Smooth muscle cell of the pulmonary artery (primary cell): ENCODE measurements around the gene LUM. TPM values are rescaled to one million over a fixed set of nuclear protein-coding genes. Genes with fewer than 3 reads are reported as not detected.

Source experiments
- total RNA-seq: library from RNA; depleted of rRNA; stranded (reverse); fragments of >200 nt; gene quantifications from 2 replicates; pipeline ENCODE4 v1.2.3, GENCODE V29; 2014

Gene LUM, protein sequence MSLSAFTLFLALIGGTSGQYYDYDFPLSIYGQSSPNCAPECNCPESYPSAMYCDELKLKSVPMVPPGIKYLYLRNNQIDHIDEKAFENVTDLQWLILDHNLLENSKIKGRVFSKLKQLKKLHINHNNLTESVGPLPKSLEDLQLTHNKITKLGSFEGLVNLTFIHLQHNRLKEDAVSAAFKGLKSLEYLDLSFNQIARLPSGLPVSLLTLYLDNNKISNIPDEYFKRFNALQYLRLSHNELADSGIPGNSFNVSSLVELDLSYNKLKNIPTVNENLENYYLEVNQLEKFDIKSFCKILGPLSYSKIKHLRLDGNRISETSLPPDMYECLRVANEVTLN
- 115 and 562 TPM in 2 replicates for total RNA-seq

DNA sequence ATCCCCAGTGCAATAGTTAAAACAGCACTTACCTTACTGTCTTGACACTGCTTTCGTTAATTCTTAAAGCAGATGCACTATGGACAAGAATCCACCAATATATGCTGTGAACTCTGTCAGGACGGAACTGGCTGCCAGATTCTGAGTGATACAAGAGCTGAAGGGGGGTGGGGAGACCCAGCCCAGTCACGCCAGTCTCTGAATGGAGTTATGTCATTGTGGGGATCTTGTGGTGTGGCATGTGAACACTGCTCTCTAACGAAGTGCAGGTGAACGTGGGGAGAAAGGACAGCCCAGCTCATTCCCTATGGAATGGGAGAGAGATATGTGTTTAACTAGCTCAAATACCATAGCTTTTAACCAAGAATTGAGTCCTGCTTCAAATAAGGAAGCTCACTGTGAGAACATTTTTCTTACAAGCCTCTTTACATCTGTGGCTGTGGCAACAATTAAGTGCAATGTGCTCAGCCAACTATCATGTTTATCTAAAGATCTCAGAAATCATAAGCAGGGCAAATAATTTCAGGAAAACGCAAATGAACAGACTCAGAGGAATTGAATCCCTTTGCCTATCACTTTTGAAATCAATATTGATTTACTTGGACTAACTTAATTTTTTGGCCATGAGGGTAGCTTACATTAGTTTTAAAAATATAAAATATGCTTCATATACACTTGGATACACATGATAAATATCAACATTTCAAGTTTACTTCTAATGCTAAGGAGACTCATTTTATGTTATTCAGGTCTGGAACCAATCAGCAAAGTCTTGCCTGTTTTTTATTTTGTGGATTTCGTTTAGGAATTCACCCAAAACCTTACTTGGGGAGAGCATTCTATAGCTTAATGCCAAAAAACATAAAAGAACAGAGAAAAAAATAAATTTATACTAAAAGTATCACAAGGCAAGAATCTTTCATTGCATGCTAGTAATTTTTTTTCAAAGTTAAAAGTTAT, at the start of gene LUM:
LUM (minus strand) TSS at position 129 of the 960 bp plus-strand sequence. CDS start 2,515 bp downstream, outside the sequence.

DNA sequence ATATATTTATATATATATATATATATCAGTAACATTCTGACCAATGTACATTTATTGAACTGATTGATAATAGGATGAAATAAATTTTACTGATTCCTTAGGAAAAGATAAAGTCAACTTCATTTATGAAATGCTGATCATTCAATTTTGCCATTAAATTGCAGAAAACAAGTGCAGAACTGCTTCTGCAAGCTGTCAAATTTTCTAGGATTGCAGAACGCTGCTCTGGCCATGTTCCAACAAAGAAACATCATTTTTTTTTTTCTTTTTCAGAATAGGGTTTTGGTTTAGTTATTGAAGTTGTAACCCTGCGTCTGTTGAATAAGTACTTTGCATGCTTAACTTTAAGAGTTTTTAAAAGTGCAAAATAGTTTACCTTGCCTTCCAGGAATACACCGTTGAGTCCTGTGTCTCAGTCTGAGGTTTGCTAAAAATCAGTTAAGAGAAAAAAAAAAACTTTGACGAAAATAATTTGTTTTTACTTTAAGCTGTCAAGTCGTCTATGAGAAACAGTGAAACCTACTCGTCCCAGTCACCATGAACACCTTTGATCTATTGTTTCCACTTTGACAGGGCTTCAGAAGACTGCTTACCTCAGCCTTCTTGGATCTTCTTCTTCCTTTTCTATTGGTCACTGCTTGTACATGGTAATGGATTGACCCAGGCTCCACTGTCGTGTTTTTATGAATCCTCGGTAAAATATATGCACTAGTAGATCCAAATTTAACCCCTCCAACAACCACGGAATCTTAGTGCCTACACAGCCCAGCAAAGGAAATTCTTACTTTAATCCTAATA, 53.7 kb downstream of the LUM start, which contains the start of gene KERA:
KERA (minus strand) TSS at position 657 of the 798 bp plus-strand sequence. CDS start 1,743 bp downstream, outside the sequence.

Other genes starting within 250 kb of the LUM start
- not detected in 2 replicates for gene CCER1, start 156.3 kb downstream of the LUM start, total RNA-seq
- gene EPYC, start 106.5 kb downstream of the LUM start, total RNA-seq = not detected in 2 replicates
- gene KERA, start 53.5 kb downstream of the LUM start, total RNA-seq = not detected in 2 replicates
- 72.0 and 212 TPM in 2 replicates for gene DCN, start 71.3 kb upstream of the LUM start, total RNA-seq